Stimulated activated naive CD8-positive, alpha-beta T cell treated with anti-CD3 and anti-CD28 coated beads, Interleukin-15, Interleukin-2, amounts not matched to agents 100 ng/mL and 50 ng/mL, for 24 hours (primary cell): ENCODE measurements around the gene COL20A1.
"Not testable (repeated sequence)": the region's sequence is repeated elsewhere in the genome, so short reads cannot be mapped to it uniquely, and the experiment has no call there.

Experiments used
- H3K27ac Mint-ChIP-seq: one replicate; pipeline ENCODE4 v1.8.0; 2021; ENCODE audit warnings: mild to moderate bottlenecking, mixed read lengths
- H3K27me3 Mint-ChIP-seq: one replicate; pipeline ENCODE4 v1.8.0; 2021; ENCODE audit warnings: mixed read lengths
- H3K36me3 Mint-ChIP-seq: one replicate; pipeline ENCODE4 v1.8.0; 2021; ENCODE audit warnings: low read depth, mixed read lengths
- H3K4me1 Mint-ChIP-seq: one replicate; pipeline ENCODE4 v1.8.0; 2021; ENCODE audit warnings: low read depth, mixed read lengths
- H3K4me3 Mint-ChIP-seq: one replicate; pipeline ENCODE4 v1.8.0; 2021; ENCODE audit warnings: mild to moderate bottlenecking, mixed read lengths
- H3K9me3 Mint-ChIP-seq: one replicate; pipeline ENCODE4 v1.8.0; 2021; ENCODE audit warnings: mixed read lengths

The COL20A1 gene

DNA sequence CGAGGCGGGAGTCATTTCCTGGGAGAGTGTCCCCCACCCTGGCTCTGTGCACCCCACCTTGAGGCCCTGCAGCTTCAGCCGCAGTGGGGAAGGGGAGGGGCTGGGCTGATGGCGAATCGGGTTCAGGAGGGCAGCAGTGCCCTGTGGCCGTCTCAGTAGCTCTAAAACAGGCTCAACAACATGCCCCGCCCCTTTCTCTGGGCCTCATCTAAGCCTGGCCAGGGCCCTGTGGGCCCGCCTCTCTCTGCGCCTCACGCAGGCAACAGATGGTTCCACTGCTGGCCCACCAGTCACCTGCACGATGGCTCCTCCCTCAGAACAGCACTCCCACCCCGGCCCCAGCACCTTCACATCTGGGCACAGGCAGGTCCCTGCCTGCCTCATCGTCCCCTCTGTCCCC lies 38.0 kb downstream of the COL20A1 start:
- Mint-ChIP-seq H3K36me3 (peaks cover 6% of the 10 kb centered on the region), H3K27me3 (peaks cover 24% of the 10 kb centered on the region), H3K27ac (no peak overlapping the region), H3K4me3 (no peak overlapping the region), H3K9me3 (peaks cover 8% of the 10 kb centered on the region), H3K4me1 (peaks cover 2% of the 10 kb centered on the region)

DNA sequence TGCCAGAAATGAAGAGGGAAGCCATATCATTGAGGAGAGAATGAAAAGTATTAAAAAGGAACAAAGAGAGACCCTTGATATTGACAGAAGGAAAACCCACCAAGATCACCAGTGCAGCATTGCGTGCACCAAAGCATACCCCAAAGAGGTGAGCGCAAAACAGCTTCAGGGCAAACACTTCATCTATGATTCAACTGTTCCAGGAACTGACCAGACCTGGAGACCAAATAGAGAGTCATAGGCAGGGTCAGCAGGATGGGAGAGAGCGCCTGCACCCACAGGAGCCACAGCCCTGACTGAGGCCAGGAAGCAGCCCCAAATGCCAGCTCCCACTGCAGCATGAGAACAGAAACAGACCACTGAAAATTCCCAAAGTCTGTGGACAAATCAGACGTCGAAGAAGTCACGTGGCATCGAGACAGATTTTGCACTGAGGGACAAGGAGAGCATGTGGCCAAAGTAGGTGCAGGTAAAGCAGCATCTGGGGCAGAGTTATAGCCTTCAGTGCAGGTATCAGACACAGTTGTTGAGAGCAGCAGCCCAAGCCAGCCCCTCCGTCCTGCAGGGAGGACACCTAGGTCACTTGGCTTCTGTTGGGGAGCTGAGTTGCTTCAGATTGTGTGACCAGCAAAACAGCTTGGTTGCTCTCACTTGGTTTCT lies 38.9 kb downstream of the COL20A1 start:
- no peak overlapping the region for H3K27ac Mint-ChIP-seq
- H3K4me3 Mint-ChIP-seq = no peak overlapping the region

DNA sequence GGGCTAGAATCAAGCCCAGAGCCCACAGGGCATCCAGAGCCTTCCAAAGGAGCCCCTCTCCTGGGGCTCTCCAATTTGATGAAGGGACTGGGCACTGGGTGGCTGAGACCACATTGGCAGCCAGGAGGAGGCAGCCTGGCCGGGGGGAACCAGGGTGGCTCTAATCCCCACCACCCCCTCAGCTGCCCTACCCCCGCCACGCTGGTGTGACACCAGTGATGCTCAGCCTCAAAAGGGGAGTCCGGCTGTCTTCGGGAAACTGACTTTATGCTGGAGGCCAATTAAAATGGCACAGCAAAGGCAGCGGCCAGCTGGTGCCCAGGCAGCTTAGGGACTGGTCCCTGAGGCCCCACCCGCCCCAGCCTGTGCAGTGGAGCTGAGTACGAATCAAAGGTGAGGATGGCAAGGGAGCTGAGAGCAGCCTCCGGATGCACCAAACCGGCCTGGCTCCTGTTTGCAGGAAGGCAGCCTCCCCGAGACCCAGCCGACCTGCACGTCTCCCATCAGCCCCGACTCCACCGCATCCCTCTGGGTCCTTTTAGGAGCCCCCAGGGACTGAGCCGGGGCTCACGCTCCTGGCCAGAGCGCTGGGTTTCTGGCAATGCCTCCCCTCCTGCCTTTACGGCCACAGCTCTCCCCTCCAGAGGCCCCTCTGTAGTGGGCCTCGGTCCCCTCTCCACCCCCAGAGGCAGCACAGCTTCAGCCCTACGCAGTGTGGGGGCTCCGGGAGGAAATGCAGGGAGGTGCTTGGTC lies 39.7 kb downstream of the COL20A1 start:
- Mint-ChIP-seq H3K4me1 (no peaks in the 10 kb centered on the region), H3K9me3 (peaks cover 8% of the 10 kb centered on the region), H3K4me3 (no peak overlapping the region), H3K27me3 (peaks cover 37% of the 10 kb centered on the region), H3K27ac (no peak overlapping the region), H3K36me3 (peaks cover 6% of the 10 kb centered on the region)

More for the DNA sequence above, 38.9 kb downstream of the COL20A1 start:
- H3K4me1 Mint-ChIP-seq = peaks cover 2% of the 10 kb centered on the region
- H3K27me3 Mint-ChIP-seq = peaks cover 30% of the 10 kb centered on the region
- peaks cover 6% of the 10 kb centered on the region for H3K36me3 Mint-ChIP-seq
- peaks cover 8% of the 10 kb centered on the region for H3K9me3 Mint-ChIP-seq

DNA sequence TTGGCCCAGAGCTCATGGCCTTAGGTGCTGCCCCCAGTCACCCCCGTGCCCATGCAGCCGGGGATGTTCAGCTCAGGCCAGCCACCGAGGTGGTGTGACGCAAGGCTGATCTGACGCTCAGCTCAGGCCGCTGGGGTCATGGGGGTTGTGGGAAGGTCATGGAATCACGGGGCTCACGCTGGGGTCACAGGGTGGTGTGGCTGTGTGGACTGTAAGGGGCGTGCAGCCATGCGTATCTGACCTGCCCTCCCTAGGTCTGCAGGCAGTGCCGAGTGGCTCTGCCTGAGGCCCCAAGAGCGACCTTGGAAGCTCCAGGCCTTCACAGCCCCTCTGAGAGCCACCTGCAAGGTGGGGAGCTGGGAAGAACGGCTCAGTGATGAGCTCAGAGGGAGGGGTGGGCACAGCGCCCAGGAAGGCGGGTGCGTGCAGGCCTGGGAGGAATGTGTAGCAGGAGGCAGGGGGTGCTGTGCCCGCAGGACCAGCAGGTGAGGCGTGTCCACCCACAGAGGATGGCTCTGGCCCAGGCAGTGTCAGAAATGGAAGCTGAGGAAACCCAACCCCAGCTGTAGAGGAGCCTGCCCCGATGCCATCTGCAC lies 40.4 kb downstream of the COL20A1 start:
- Mint-ChIP-seq H3K4me1 (no peaks in the 10 kb centered on the region), H3K4me3 (no peak overlapping the region), H3K27me3 (peaks cover 41% of the 10 kb centered on the region)

DNA sequence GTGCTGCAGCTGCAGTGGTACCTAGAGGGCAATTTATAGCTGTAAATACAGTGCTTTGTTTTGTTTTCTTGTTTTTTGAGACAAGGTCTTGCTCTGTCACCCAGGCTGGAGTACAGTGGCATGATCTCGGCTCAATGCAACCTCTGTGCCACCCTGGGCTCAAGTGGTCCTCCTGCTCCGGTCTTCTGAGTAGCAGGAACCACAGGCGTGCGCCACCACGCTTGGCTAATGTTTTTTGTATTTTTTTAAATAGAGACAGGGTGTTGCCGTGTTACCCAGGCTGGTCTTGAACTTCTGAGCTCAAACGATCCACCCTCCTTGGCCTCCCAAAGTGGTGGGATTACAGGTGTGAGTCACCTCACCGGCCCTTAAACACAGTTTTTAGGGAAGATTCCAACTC lies 41.4 kb downstream of the COL20A1 start:
- Mint-ChIP-seq H3K27me3 (peaks cover 46% of the 10 kb centered on the region), H3K36me3 (peaks cover 6% of the 10 kb centered on the region), H3K4me1 (no peaks in the 10 kb centered on the region), H3K27ac (no peak overlapping the region), H3K9me3 (peaks cover 17% of the 10 kb centered on the region), H3K4me3 (no peak overlapping the region)

More for the DNA sequence above, 40.4 kb downstream of the COL20A1 start:
- peaks cover 6% of the 10 kb centered on the region for H3K36me3 Mint-ChIP-seq
- no peak overlapping the region for H3K27ac Mint-ChIP-seq
- peaks cover 12% of the 10 kb centered on the region for H3K9me3 Mint-ChIP-seq

DNA sequence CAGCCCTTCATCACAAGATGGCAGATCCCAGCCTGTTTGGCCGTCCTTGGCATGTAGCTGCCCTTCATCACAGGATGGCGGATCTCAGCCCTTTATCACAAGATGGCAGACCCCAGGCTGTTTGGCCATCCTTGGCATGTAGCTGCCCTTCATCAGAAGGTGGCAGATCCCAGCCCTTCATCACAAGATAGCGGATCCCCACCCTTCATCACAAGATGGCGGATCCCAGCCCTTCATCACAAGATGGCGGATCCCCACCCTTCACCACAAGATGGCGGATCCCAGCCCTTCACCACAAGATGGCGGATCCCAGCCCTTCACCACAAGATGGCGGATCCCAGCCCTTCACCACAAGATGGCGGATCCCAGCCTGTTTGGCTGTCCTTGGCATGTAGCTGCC lies 42.1 kb downstream of the COL20A1 start:
- not testable (repeated sequence) for H3K4me3 Mint-ChIP-seq, H3K4me1 Mint-ChIP-seq, H3K27ac Mint-ChIP-seq, H3K36me3 Mint-ChIP-seq
- H3K27me3 Mint-ChIP-seq = peaks cover 53% of the 10 kb centered on the region
- H3K9me3 Mint-ChIP-seq = peaks cover 24% of the 10 kb centered on the region

DNA sequence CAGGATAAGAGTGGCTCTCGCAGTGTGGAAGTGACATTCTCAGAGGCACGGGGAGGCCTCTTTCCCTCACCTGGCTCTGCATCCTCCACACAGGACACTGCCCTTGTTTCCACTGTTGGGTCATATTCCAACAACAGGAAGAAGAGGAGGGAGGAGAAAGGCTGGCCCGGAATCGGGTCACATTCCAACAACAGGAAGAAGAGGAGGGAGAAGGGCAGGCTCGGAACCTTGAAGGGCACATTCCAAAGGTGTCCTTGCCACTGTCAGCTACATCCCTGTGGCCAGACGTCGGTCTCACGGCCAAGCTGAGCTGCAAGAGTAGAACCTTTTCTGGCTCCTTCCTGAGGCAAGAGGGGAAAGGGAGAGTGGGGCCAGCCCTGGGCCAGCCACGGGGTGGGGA lies 42.7 kb downstream of the COL20A1 start:
- H3K4me3 Mint-ChIP-seq = no peak overlapping the region
- H3K9me3 Mint-ChIP-seq = peaks cover 27% of the 10 kb centered on the region

DNA sequence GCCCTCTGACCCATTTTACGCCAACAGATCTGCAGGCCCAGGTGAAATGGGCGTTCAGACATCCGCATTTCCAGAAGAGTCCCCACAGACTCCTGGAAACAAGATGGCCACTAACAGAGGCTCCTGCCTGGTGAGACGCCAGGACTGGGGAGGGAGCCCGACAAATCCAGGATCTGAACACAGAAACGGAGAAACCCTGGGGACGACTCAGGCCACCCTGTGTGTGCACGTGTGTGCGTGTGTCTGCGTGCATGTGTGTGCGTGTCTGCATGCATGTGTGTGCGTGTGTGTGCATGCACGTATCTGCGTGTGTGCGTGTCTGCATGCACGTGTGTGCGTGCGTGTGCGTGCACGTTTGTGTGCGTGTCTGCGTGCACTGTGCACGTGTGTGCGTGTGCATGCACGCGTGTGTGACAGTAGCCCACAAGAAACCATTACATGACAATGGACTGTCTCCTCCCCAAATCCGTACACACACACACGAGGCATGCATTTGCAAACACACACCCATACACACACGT lies 43.3 kb downstream of the COL20A1 start:
- peaks cover 6% of the 10 kb centered on the region for H3K36me3 Mint-ChIP-seq
- H3K4me3 Mint-ChIP-seq = no peak overlapping the region
- no peak overlapping the region for H3K27ac Mint-ChIP-seq
- H3K27me3 Mint-ChIP-seq = peaks cover 59% of the 10 kb centered on the region
- peaks cover 27% of the 10 kb centered on the region for H3K9me3 Mint-ChIP-seq
- no peaks in the 10 kb centered on the region for H3K4me1 Mint-ChIP-seq

More for the DNA sequence above, 42.7 kb downstream of the COL20A1 start:
- Mint-ChIP-seq H3K27ac (no peak overlapping the region), H3K36me3 (peaks cover 6% of the 10 kb centered on the region), H3K27me3 (peaks cover 54% of the 10 kb centered on the region), H3K4me1 (no peaks in the 10 kb centered on the region)

DNA sequence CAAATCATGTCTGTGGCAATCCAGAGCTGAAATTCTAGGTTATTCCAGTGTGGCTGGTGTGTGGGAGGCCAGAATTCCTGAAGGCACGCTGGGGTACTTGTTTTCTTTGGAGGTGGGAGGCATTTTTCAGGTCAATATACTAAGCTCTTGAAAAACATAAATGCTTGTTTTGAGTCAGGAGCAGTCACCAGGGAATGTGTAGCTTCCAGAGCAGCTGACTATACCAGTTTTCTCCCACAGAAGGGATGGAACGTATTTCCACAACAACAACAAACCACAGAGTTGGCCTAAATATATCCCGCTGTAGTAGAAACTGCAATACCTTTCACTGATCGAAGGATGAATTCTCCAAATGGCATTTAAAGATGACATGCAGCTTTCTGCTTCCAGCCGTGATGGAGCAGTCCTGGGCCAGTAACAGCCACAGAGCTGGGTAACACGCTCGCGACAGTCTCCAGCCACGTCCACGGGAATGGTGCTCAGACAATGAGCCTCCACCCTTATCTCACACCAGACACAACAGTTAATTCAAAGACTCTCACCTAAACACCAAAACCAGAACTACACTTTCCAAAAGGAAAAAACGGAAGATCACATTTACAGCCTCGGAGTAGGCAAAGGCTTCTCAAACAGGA lies 44.9 kb downstream of the COL20A1 start:
- Mint-ChIP-seq H3K4me1 (no peaks in the 10 kb centered on the region), H3K27me3 (peaks cover 59% of the 10 kb centered on the region), H3K27ac (no peak overlapping the region), H3K36me3 (no peaks in the 10 kb centered on the region), H3K9me3 (peaks cover 20% of the 10 kb centered on the region), H3K4me3 (no peak overlapping the region)

DNA sequence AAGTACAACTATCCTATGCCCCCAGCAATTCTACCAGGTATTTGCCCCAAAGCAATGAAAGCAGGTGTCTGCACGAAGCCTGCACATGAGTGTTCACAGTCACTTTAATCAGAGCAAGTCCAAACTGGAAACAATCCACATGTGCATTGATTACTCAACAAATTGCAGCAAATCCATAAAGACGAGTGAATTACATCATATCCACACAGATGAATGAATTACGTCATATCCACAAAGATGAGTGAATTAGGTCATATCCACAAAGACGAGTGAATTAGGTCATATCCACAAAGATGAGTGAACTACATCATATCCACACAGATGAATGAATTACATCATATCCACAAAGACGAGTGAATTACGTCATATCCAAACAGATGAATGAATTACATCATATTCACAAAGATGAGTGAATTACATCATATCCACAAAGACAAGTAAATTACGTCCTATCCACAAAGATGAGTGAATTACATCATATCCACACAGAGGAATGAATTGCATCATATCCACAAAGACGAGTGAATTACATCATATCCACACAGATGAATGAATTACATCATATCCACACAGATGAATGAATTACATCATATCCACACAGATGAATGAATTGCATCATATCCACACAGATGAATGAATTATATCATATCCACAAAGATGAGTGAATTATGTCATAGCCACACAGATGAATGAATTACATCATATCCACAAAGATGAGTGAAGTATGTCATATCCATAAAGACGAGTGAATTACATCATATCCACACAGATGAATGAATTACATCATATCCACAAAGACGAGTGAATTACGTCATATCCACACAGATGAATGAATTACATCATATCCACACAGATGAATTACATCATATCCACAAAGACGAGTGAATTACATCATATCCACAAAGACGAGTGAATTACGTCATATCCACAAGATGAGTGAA lies 46.4 kb downstream of the COL20A1 start:
- H3K36me3 Mint-ChIP-seq, H3K27ac Mint-ChIP-seq, H3K4me3 Mint-ChIP-seq, H3K4me1 Mint-ChIP-seq: not testable (repeated sequence)
- Mint-ChIP-seq H3K27me3 (peaks cover 53% of the 10 kb centered on the region), H3K9me3 (peaks cover 20% of the 10 kb centered on the region)

DNA sequence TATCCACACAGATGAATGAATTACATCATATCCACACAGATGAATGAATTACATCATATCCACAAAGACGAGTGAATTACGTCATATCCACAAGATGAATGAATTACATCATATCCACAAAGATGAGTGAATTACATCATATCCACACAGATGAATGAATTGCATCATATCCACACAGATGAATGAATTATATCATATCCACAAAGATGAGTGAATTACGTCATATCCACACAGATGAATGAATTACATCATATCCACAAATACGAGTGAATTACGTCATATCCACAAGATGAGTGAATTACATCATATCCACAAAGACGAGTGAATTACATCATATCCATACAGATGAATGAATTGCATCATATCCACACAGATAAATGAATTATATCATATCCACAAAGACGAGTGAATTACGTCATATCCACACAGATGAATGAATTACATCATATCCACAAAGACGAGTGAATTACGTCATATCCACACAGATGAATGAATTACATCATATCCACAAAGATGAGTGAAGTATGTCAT lies 47.2 kb downstream of the COL20A1 start:
- H3K4me1 Mint-ChIP-seq, H3K36me3 Mint-ChIP-seq, H3K4me3 Mint-ChIP-seq, H3K27ac Mint-ChIP-seq: not testable (repeated sequence)
- H3K27me3 Mint-ChIP-seq = peaks cover 53% of the 10 kb centered on the region
- peaks cover 20% of the 10 kb centered on the region for H3K9me3 Mint-ChIP-seq

DNA sequence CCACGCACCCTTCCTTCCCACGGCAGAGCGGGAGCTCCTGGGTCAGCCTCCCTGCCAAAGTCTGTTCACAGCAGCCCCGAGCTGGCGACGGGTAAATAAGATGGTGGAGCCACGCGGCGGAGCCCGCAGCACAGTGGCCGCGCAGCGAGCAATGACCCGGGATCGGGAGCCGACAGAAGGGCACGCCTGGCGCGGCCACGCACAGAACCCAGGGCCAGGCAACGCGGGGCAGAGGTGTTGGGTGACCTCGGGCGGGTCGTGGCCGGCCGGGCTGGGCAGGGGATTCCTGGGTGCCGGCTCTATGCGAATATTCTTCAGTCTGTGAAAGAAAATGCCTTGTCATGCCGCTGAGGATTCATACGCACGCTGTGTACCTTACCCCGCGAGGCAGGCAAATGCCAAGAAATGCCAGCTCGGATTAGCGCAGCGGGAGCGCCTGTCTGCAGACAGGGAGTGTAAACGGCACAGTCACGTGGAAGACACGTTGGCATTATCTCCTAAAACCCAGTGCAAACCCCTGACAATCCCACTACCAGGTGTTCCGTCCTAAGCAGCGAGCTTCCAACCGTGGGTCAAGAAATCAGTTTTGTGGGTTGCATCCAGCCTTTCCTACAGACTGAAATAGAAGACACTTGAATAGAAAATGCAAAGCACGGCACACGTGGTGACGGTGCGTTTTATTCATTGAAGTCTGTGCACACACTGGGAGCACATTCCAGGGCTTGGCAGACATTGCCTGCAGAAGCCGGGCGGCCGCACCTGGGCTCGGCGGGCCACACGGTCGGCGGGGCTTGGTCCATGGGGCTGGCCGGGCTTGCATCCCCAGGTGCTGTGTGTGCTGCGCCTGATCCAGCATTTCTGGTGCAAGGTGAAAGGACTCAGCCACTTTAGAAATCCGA lies 49.8 kb downstream of the COL20A1 start:
- Mint-ChIP-seq H3K36me3 (no peaks in the 10 kb centered on the region), H3K9me3 (peaks cover 20% of the 10 kb centered on the region), H3K4me3 (no peak overlapping the region), H3K27me3 (peaks cover 34% of the 10 kb centered on the region), H3K27ac (no peak overlapping the region), H3K4me1 (no peaks in the 10 kb centered on the region)
